Activated gamma-delta T cell (primary cell): Measurements from ENCODE around the gene ZNF235.
"Not testable (repeated sequence)": the region's sequence is repeated elsewhere in the genome, so short reads cannot be mapped to it uniquely, and the experiment has no call there.

Experiments used
- DNase-seq: peaks from one replicate; lab custom pipeline; 2025; lab: John Stamatoyannopoulos, UW
- total RNA-seq, 2 donors: gene quantifications; one replicate each; lab custom pipeline; 2026; lab: John Stamatoyannopoulos, UW

Gene ZNF235
- total RNA-seq, result 22.8 to 31.8 reads per million in 2 donors

GRCh38 chr19:44304659-44305193 lies at the start of gene ZNF235:
TSS of gene ZNF235 (minus strand) at chr19:44305025. CDS start at chr19:44303404, 1,621 bp downstream.
- no peak for DNase-seq

DNA sequence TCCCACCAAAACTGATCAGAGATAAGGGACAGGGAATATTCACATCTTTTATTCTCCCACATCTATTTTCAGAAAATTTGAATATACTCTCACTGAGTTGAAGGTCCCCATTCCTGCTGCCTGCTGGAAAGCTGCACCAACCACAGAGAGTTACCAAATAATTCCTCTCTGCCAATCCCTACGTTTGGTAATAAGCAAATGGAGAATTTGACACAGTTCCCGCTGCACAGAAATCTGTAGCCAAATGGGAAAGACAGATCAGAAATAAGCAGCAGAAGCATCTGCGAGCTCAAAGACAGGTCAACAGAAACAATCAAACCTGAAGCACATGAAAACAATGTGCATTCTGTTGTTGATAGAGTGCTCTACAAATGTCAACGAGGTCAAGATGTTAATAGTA lies 41.7 kb upstream of the ZNF235 start:
- no peak for DNase-seq

DNA sequence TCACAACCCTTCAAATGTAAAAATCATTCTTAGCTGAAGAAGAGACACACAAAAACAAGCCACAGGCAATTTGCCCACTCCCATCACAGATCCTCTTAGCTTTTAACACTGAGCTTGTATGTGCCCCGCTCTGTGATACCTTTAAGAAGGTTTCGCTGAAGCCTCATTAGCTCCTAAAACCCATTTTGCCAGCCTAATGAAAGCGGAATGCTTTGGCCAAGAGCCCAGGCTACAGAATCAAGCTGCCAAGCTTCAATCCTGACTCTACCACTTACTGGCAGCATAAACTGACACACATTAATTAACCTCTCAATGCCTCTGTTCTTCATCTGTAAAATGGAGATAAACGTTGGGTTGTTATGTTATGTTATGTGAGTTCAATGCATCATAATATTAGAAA lies 41.1 kb upstream of the ZNF235 start:
- DNase-seq, result no peak

DNA sequence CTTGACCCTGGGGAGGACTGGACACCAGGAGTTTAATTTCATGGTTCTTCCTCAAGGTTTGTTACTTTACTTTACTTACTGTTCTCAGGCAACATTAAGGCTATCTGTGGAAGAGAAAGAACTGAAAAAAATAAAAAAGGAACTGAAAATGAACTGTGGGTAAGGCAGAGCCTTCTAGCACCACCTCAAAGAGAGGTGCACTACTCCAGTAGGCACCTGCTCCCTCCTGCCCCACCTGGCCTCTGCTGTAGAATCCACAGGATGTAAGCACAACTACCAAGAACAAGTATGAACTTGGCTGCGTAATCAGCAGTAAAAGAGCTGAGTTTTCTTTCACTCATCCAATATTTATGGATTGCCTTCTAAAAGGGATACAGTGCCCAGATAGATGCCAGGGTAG lies 39.4 kb upstream of the ZNF235 start:
- DNase-seq, result no peak

- DNase-seq, result no peak
These were observed 37.0 kb upstream of the ZNF235 start for GRCh38 chr19:44341794-44342193.

DNA sequence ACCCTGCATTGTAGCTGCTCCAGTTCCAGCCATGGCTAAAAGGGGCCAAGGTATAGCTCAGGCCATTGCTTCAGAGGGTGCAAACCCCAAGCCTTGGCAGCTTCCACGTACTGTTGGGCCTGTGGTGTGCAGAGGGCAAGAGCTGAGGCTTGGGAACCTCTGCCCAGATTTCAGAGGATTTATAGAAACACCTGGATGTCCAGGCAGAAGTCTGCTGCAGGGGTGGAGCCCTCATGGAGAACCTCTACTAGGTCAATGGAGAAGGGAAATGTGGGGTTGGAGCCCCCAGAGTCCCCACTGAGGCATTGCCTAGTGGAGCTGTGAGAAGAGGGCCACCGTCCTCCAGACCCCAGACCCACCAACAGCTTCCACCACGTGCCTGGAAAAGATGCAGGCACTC lies 29.8 kb upstream of the ZNF235 start:
- DNase-seq, result not testable (repeated sequence)

DNA sequence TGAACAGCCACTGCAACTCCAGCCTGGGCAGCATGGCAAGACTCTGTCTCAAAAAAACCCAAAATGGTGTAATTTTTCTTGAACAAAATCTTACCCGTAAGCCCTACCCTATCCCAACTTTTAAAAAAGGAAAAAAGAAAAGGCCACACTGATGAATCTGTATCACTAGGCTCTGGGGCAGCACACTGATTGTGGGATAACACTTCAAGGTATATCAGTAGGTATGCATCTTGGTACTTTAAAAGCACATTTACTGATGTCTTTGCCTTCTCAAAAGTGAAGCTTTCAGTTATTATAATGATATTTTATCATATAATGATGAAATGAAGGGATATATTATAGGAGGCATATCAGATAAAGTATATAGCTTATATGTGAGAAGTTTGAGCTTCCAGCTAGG lies 27.3 kb upstream of the ZNF235 start:
- no peak for DNase-seq

GRCh38 chr19:44315883-44316282 lies 11.1 kb upstream of the ZNF235 start:
- no peak for DNase-seq

- no peak for DNase-seq
These were observed 8.4 kb upstream of the ZNF235 start for GRCh38 chr19:44313231-44313630.

DNA sequence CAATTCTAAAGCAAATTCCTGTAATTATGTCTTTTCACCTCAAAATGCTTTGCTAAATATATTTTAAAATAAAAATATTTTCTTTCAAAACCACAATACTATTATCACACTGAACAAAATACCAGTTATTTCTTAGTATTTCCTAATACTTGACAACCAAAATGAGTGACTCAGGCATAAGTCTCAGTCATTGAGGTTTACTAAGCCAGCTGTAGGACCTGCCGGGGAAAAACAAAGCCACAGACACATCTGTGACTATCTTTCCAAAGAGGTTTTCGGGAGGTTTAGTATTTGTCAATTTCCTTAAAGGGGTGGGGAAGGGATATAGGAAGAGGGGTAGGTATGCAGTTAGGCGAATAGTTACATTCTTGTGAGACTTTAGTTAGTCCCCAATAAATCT lies 3.2 kb upstream of the ZNF235 start:
- DNase-seq, result no peak

DNA sequence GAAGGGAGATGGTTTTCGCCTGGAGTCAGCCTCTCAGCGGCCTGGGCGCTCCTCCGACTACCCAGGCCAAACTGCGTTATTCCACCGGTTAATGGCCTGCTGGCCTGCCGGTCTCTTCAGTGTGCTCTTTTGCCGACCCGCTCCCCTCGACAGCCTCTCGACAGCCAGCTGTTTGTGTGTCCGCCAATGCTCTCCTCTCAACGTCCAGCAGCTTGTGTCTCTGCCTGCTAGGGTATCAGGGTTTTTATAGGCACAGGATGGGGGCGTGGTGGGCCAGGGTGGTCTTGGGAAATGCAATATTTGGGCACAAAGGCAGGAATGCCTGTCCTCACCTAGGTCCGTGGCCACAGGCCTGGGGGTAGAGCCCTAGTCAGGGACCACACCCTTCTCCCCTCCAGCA lies 1.5 kb upstream of the ZNF235 start:
- DNase-seq, result no peak

DNA sequence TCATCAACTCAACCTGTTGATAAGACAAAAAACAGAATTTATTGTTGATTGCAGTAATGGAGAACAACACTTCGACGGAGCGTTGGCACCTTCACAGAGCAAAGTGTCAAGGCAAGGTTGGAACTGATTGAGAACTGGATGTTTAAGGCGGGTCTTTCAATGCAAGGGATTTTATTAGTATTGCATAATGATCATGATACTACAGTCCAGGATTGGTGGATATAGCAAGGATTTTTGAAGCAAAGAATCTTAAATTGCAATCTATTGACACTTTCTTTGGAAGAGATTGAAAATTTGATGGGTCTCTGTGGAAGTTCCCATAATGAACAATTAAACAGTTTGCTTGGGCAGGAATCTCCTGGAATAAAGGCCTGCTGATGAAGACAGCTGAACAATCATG lies 632 bp upstream of the ZNF235 start:
- DNase-seq, result no peak

DNA sequence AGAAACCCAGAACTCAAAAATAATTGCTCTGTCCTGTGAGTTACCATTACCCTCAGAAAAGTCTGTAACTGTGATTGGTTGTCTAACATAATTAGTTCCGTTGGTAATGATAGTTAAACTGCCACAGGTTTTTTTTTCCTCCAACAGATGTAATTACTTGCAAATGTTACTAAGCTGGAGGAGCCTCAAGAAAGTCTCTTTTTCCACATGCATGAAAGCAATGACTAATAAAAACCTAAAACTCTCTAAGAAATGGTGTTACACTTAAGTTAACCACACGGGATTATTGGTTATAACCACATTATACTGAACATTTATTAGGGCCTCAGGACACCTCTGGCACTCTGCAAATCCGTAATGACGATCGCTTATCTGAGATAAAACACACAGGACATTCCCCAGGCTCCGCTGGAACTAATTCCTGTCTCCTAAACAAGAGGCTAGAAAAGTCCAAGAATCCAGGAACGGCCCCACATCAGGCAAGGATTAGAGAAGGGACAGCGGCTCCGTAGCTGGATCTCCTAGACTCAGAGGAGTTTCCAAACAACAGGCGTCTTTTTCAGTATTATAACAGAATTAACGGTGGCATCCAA lies 753 bp downstream of the ZNF235 start:
- DNase-seq, result no peak

DNA sequence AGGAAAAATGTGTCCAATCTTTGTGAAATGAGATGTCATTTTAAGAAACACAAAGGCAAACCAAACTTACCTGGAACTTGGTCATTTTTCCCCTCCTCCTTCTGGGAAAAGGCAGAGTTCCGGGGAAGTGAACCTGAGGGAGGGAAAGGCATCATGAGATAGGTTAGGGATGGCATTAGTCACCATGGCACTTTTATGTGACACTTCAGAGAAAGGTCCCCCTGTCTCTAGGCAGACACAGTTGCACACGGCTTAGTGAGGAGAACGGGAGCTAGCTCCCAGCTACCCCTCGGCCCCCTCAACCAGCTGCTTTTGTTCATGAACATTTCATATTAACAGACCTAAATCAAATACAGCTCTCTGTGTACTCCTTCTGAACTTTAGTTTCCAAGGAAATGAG lies 1.5 kb downstream of the ZNF235 start:
- DNase-seq, result no peak

GRCh38 chr19:44284968-44285367 lies 19.9 kb downstream of the ZNF235 start:
- DNase-seq, result no peak

GRCh38 chr19:44282846-44283245 lies 22.0 kb downstream of the ZNF235 start:
- no peak for DNase-seq

DNA sequence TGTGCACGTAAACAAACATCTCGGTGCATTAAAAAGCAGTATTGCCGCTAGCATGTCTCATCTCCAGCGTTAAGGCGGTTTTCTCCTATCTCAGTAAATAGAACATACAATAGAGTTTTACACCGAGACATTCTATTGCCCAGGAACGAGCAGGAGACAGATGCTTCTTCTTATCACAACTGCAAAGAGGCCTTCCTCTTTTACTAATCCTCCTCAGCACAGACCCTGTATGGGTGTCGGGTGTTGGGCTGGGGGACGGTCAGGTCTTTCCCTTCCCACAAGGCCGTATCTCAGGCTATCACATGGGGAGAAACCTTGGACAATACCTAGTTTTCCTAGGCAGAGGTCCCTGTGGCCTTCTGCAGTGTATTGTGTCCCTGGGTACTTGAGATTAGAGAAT lies 23.9 kb downstream of the ZNF235 start:
- no peak for DNase-seq

DNA sequence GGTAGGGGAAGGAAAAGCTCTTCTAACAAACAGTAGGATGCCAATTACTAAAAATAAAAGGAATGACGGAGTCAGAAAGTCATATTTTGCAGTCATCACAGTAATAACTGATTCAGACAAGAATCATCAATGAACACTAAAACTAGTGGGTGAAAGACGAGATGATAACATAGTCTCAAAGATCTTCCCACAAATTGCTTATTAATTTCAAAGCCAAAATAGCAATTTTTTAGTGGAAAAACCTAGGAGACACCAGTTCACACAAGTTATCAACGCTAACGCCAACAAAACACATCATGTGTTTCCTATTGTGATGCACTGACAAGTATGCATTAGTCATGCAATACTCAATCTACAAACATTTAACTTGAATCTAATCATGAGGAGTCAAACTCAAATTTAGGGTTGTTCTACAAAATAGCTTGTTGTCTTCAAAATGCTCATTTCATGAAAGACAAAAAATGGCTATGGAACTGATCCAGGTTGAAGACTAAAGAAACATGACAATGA lies 26.6 kb downstream of the ZNF235 start:
- no peak for DNase-seq

GRCh38 chr19:44277331-44277730 lies 27.5 kb downstream of the ZNF235 start:
- no peak for DNase-seq

DNA sequence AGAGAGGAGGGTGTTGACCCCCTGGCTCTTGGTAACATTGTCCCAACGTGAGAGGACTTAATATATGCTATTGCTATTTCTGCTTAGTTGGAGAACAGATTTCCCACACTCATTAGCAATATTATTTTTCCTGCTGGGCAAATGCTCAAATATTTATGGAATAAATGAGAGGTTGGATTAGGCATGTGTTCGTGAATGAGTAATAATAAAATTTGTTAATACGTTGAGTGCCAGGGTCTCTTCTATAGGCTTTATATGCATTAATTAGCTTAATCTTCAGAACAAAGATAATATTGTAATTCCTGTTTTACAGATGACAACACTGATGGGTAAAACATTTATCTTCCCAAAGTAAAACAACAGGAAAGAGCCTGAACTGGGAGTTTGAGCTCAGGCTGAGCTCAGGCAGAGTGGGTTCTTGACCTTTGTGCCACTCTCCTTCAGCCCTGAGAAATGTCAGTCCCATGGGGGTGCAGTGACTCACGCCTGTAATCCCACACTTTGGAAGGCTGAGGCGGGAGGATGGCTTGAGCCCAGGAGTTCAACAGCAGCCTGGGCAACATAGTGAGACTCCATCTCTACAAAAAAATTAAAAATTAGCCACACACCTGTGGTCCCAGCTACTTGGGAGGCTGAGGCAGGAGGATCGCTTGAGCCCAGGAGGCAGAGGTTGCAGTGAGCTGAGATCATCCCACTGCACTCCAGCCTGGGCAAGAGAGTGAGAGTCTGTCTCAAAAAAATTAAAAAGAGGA lies 44.0 kb downstream of the ZNF235 start:
- DNase-seq, result no peak

GRCh38 chr19:44260343-44260681 lies 44.5 kb downstream of the ZNF235 start:
- DNase-seq, result no peak

DNA sequence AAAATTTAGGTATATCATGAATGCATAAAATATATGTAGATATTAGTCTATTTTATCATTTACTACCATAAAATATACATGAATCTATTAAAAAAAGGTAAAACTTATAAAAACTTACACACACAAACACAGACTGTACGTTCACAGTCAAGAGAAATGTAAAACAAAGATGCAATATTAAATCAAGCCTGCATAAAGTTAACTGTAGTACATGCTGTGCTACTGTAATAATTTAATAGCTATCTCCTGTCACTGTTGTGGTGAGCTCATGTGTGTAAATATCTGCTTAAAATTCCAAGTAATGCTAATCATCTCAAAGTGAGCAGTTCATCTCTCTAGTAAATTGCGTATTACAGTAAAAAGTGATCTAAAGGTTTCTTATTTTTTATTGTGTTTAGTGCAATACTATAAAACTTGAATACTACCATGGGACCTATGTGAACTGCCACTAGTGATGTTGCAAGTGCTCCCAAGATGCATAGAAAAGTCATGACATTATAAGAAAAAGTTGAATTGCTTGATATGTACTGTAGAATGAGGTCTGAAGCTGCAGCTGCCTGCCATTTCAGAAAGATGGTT lies 45.9 kb downstream of the ZNF235 start:
- no peak for DNase-seq

GRCh38 chr19:44258136-44258535 lies 46.7 kb downstream of the ZNF235 start:
- DNase-seq, result no peak
